Muscle layer of duodenum (tissue), 2 donors: ENCODE measurements around the gene TXNDC5.
A peak's percentile ranks its signal among the peaks of the same experiment; 100 is the strongest.

ENCODE experiments used
- H3K27ac ChIP-seq: one replicate; pipeline ENCODE4 v1.7.0; 2013; ENCODE audit warnings: mild to moderate bottlenecking, low read length
- H3K27me3 ChIP-seq: one replicate; pipeline ENCODE4 v1.7.0; 2013; ENCODE audit warnings: low read depth, mild to moderate bottlenecking, control low read depth, low read length
- H3K36me3 ChIP-seq, 2 donors: one replicate each; pipeline ENCODE4 v1.7.0; 2013; ENCODE audit warnings: low read length in 2 of 2, control low read depth in 1 of 2, mild to moderate bottlenecking in 1 of 2; ENCODE audit not compliant: insufficient read depth in 2 of 2, control insufficient read depth in 1 of 2
- H3K4me1 ChIP-seq, 2 donors: one replicate each; pipeline ENCODE4 v1.7.0; 2013; ENCODE audit warnings: low read length in 2 of 2, mild to moderate bottlenecking in 2 of 2, control low read depth in 1 of 2, moderate library complexity in 1 of 2; ENCODE audit not compliant: insufficient read depth in 2 of 2, control insufficient read depth in 1 of 2
- H3K4me3 ChIP-seq, 2 donors: one replicate each; pipeline ENCODE4 v1.7.0; 2013; ENCODE audit warnings: low read length in 2 of 2, low read depth in 1 of 2, mild to moderate bottlenecking in 1 of 2
- H3K9me3 ChIP-seq, 2 donors: one replicate each; pipeline ENCODE4 v1.7.0; 2013; ENCODE audit warnings: low read length in 2 of 2, control low read depth in 1 of 2, mild to moderate bottlenecking in 1 of 2; ENCODE audit not compliant: control insufficient read depth in 1 of 2
- donor health status: healthy.

TXNDC5 gene

GRCh38 chr6:7912736-7913517 lies 2.3 kb upstream of the TXNDC5 start:
- Histone ChIP-seq H3K27me3 (no peaks in the 10 kb centered on the region), H3K9me3 (no peaks in the 10 kb centered on the region), H3K4me3 (no peak overlapping the region), H3K27ac (no peak overlapping the region), H3K4me1 (peaks cover 6 to 12% of the 10 kb centered on the region in 2 donors), H3K36me3 (no peaks in the 10 kb centered on the region)

DNA sequence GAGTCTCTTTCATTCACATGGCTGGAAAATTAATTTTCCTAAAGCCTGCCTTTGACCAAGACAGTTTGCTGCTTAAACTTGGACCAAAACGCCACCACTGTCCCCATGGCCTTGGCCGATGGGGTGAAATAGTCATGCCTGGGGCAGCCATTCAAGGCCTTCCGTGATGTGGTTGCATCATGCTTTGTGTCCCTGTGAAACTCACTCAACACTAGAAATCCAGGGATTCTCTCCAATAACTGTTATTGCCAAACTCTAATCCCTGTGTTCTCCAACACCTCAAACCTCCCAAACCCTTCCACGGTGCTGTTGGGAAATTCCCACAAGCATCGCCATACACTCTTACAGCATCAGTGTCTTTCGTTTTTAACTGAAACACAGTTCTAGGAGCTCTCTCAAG lies 1.4 kb upstream of the TXNDC5 start:
- Histone ChIP-seq H3K9me3 (no peaks in the 10 kb centered on the region), H3K27ac (no peak overlapping the region), H3K36me3 (no peaks in the 10 kb centered on the region), H3K4me1 (peaks cover 6 to 12% of the 10 kb centered on the region in 2 donors), H3K27me3 (no peaks in the 10 kb centered on the region), H3K4me3 (no peak overlapping the region)

DNA sequence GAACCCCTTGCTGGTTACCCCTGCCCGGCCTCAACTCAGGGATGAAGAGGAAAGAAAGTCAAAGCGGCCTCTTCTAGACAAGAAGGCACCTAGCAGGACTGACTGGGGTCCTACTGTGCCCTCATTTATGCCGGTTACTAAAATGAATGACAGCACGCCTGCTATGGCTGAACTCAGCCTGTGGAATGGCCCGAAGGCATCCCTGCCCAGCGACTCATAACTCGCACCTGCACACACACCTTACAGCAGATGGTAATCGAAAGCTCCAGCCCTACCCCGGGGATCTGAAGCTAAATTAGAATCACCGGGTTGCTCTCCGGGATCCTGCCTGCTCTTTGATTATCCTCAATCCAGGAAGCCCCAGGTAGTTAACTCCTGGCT lies 747 bp upstream of the TXNDC5 start:
- H3K27me3 ChIP-seq, result no peaks in the 10 kb centered on the region
- peak overlapping the region; percentile 35 for H3K27ac ChIP-seq
- H3K9me3 ChIP-seq, result no peaks in the 10 kb centered on the region
- H3K4me1 ChIP-seq, result peaks cover 6 to 12% of the 10 kb centered on the region in 2 donors
- peak overlapping the region; percentile 65 to 70 for H3K4me3 ChIP-seq
- no peaks in the 10 kb centered on the region for H3K36me3 ChIP-seq

- no peaks in the 10 kb centered on the region for H3K36me3 ChIP-seq
- no peaks in the 10 kb centered on the region for H3K9me3 ChIP-seq
- H3K4me1 ChIP-seq, result peaks cover 6 to 12% of the 10 kb centered on the region in 2 donors
- H3K27ac ChIP-seq, result no peak overlapping the region
- peak overlapping the region in 1 of 2 donors; percentile 76 for H3K4me3 ChIP-seq
- no peaks in the 10 kb centered on the region for H3K27me3 ChIP-seq
Observed at GRCh38 chr6:7910298-7910653, 312 bp downstream of the TXNDC5 start.

- peak overlapping the region; percentile 81 for H3K27ac ChIP-seq
- H3K36me3 ChIP-seq, result peaks cover under 1% of the 10 kb centered on the region in 2 donors
- no peaks in the 10 kb centered on the region for H3K9me3 ChIP-seq
- peak overlapping the region; percentile 57 to 76 for H3K4me3 ChIP-seq
- H3K27me3 ChIP-seq, result no peaks in the 10 kb centered on the region
- peaks cover 6 to 12% of the 10 kb centered on the region in 2 donors for H3K4me1 ChIP-seq
Observed at GRCh38 chr6:7909323-7910276, 988 bp downstream of the TXNDC5 start.

DNA sequence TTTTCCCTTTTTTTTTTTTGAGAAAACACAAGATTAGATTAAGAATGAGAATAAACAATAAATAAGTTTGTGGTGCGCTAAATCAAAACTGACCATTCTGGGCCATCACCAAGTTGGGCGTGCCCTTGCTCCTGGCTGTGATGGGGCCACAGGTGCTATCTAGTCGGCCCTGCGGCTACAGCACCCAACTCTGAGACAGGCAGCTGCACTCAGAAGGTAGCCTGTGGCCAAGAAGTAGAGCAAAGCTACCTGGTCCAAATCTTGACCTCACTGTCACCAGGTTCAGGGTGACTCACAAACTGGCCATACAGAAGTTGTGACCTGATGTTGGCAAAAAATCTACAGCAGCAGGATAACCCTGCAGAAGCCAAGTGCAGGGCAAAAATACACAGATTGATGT lies 3.4 kb downstream of the TXNDC5 start:
- Histone ChIP-seq H3K9me3 (no peaks in the 10 kb centered on the region), H3K4me3 (no peak overlapping the region), H3K27ac (peak overlapping the region; percentile 0), H3K36me3 (peaks cover 20 to 24% of the 10 kb centered on the region in 2 donors), H3K27me3 (no peaks in the 10 kb centered on the region), H3K4me1 (peaks cover 6 to 12% of the 10 kb centered on the region in 2 donors)

DNA sequence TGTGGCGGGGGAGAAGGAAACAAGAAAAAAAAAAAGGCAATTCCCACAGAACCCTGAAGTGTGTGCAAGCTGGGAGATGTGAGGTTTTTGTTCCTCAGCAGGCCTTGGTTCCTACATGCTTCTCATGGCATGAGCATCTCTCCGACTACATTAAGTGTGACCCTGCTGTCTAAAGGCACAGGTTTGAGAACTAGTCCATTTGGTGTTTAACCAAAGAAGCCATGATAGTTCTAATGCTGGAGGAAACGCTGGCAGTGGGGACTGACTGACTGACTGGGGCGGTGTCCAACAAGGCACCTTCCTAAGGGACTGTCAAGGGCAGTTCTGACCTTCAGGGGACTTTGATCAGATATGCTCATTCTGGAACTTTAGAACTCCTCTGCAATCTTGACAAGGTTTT lies 3.8 kb downstream of the TXNDC5 start:
- Histone ChIP-seq H3K4me1 (peaks cover 6 to 12% of the 10 kb centered on the region in 2 donors), H3K4me3 (no peak overlapping the region), H3K27me3 (no peaks in the 10 kb centered on the region), H3K9me3 (no peaks in the 10 kb centered on the region), H3K27ac (no peak overlapping the region), H3K36me3 (peaks cover 24 to 28% of the 10 kb centered on the region in 2 donors)

GRCh38 chr6:7905416-7905815 lies 5.2 kb downstream of the TXNDC5 start:
- Histone ChIP-seq H3K4me3 (no peak overlapping the region), H3K9me3 (no peaks in the 10 kb centered on the region), H3K36me3 (peaks cover 32 to 42% of the 10 kb centered on the region in 2 donors), H3K27ac (no peak overlapping the region), H3K27me3 (no peaks in the 10 kb centered on the region), H3K4me1 (peaks cover 6 to 12% of the 10 kb centered on the region in 2 donors)

- Histone ChIP-seq H3K9me3 (no peaks in the 10 kb centered on the region), H3K4me3 (no peak overlapping the region), H3K27me3 (no peaks in the 10 kb centered on the region), H3K27ac (no peak overlapping the region), H3K36me3 (peaks cover 39 to 48% of the 10 kb centered on the region in 2 donors), H3K4me1 (peaks cover 6 to 12% of the 10 kb centered on the region in 2 donors)
Observed at GRCh38 chr6:7904654-7905319, 5.8 kb downstream of the TXNDC5 start.

DNA sequence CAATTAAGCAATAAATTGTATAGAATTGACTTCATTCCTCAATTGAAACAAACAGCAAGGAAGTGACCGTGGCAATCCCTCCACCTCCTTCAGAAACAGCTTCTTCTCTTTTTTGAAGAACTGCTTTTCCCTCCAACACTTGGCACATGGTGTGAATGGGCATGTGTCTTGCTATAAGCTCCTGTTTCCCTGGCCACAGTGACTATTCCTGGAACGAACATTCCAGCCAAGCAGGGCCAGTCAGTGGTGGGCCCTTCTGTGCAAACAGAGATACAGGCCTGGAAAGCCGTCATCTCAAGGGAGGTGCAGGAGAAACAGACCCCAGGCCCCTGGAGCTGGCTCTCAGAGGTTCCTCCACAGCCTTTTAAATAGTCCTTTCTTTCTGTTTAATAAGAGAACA lies 6.9 kb downstream of the TXNDC5 start:
- Histone ChIP-seq H3K4me3 (no peak overlapping the region), H3K27ac (no peak overlapping the region), H3K4me1 (peaks cover 0 to 4% of the 10 kb centered on the region in 2 donors), H3K9me3 (no peaks in the 10 kb centered on the region), H3K36me3 (peaks cover 47 to 56% of the 10 kb centered on the region in 2 donors), H3K27me3 (no peaks in the 10 kb centered on the region)

DNA sequence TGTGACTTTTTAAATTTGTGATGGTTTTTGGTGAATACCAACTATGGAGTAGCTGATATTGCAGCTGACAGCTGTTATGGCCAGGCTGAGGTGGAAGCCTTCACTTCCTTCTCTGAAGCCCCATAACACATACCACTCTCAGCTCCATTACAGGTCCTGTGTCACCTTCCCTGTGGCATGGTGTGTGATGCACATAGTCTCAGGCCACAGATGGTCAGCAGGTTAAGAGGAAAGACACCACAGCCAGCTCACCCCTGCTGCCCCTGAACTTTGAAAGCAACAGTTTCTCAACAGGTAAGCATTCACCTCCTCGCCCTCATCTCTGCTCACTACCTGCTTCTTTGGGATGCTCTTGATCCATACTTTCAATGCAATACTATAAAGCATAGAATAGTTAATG lies 7.7 kb downstream of the TXNDC5 start:
- no peaks in the 10 kb centered on the region for H3K9me3 ChIP-seq
- H3K27ac ChIP-seq, result no peak overlapping the region
- no peaks in the 10 kb centered on the region for H3K4me1 ChIP-seq
- H3K36me3 ChIP-seq, result peaks cover 53 to 64% of the 10 kb centered on the region in 2 donors
- H3K4me3 ChIP-seq, result no peak overlapping the region
- H3K27me3 ChIP-seq, result no peaks in the 10 kb centered on the region
